Nasal cavity respiratory epithelium epithelial cell of viscerocranial mucosa (primary cell): ENCODE results near the gene NLGN2. TPM values are rescaled to one million over a fixed set of nuclear protein-coding genes. Genes with fewer than 3 reads are reported as not detected.

ENCODE experiments used
- total RNA-seq: library from RNA; depleted of rRNA; stranded (reverse); fragments of >200 nt; gene quantifications from 2 replicates; pipeline ENCODE4 v1.2.3, GENCODE V29; 2014

Gene NLGN2
- 1.4 and 6.1 TPM in 2 replicates for total RNA-seq

DNA sequence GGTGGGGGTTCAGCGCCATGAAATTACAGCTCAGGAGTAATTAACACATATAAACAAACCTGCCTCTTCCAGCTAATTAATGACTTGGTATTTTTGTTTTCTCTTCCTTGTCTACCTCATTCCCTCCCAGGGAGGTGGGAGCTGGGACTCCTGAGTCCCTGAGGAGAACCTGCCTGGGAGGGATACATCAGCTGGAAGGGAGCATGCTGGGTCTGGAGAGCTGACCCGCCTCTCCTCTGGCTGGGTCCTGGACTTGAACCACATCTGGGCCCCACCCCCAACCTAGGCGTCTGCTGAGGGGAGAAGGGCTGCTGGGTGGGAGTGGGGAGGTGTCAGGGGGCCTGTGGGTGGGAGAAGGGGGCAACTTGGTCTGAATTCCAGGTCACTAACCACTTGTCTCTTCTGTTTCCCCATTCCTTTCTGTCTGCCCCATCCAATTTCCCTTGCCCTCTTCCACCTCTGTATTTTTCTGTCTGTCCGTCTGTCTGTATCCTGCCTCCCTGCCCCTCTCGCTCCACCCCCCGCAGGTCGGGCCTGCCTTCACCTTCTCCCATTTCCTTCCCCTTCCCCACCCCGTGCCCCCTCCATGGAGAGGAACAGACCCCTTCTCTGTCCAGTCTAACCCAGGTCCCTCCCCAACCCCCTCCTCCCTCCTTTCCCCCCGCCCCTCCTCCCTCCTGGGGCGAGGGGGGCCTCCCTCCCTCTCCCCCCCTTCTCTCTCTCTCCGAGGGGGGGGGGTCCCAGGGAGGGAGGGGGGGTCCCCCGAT is at the start of gene NLGN2:
TSS of gene NLGN2 (plus strand) at position 361 of the 767 bp plus-strand sequence. CDS start 411 bp downstream, outside the sequence.

DNA sequence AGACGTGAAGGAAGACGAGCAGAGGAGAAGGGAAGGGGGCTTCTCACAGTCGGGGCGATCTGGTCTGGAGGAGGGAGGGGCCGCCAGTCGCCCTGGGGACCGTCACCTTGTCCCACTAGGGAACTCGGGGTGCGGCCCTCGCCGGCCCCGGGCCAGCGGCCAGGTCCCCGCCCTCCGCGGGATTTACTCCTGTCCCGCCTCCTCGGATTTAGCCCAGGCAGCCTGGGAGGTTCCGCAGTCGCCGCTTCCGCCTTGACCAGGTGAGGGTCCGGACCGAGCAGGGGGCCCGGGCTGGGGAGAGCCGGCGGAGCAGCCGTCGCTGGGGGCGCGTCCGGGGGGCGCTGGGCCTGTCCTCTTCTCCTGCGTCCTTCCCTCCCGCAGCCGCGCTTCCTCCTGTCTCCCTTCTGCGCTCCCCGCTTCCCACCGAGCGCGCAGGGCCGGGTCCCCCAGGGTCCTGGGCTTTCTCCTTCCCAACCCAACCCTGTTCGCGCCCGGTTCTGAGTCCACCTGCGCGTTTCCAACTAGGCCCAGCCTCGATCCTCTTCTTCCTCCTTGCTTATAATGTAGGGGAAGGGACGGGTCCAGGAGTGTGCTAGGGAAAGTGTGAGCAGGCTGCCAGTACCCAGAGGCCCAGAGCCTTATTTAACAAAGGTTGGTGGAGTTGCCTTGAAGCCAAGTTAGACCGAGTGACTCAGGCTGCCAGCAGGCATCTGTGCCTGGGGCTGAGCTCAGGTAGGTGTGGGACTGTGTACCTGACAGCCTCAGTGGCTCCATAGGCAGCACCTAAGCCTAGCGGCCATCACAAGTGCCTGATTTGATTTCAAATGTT is 26.6 kb upstream of the NLGN2 start, which contains the start of gene TNK1:
TSS of gene TNK1 (plus strand) at position 235 of the 829 bp plus-strand sequence. CDS start 1,838 bp downstream, outside the sequence.

DNA sequence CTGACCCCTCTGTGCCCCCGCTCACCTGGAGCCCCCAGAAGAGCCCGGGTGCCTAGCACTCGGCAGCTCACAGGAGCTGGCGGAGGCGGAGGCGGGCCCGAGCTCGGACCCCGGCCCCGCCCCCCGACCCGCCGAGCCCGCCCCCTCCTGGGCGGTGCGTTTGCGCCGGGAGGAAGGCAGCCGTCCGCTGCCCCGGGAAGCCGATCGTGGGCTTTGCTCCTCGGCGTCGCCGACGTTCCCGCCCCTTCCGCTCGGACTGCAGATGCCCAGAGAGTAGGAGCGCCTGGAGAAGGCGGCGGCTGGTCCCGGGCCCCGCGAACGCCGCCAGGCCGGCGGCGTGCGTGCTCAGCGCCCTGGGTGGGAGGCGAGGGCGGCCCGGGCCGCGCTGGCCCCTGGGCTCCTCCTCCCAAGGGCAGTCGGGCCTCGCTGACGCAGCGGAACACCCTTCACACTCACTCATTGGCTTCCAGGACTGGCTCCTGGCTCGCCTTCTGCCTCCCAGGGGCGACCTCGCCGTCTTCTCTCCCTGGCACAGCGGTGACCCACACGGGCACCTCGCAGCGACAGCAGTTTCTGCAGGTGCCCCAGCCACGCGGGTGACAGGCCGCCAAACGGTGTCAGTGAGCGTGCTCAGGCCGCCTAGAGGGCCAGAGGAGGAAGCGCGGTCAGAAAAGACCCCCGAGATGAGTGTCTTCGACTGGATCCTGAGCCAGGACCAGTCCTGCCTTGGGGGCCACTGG is 13.0 kb upstream of the NLGN2 start, which contains the start of gene PLSCR3:
TSS of gene PLSCR3 (minus strand) at position 74 of the 740 bp plus-strand sequence. CDS start 415 bp downstream, outside the sequence.

DNA sequence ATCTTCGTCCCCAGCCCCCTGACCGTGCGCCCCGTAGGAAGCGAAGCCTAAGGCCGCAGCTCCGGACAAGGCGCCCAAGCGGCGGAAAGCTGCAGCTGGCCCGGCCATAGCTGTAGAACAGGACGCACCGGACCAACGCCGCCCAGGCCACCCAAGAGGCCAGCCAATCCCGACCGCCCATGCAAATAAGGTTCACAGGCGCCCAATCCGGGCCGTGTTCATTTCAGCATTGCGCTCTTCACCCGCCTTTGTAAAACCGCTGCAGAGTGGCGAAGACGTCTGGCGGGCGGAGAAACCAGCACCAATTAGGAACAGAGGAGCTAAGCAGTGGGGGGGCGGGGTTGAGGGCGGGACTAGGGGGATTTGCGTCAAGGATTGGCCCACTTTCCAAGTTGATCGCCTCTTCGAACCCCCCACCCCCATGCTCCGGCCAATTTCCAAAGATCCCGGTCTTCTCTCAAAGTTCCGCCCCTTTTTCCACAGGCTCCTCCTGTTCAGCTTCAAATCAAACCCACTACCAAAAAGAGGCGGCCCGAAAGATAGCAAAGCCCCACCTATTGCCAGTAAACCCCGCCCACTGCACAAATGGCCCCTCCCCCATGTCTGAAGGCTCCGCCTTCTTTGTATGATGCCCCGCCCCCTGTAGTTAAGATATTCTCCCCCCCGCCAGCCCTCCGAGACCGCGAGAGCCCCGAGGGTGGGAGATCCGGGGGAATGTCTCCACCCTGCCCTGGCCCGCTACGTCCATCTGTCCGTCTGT is 3.5 kb upstream of the NLGN2 start, which contains the start of gene TMEM256:
TSS of gene TMEM256 (minus strand) at position 121 of the 760 bp plus-strand sequence. CDS start at position 108, 13 bp downstream.

DNA sequence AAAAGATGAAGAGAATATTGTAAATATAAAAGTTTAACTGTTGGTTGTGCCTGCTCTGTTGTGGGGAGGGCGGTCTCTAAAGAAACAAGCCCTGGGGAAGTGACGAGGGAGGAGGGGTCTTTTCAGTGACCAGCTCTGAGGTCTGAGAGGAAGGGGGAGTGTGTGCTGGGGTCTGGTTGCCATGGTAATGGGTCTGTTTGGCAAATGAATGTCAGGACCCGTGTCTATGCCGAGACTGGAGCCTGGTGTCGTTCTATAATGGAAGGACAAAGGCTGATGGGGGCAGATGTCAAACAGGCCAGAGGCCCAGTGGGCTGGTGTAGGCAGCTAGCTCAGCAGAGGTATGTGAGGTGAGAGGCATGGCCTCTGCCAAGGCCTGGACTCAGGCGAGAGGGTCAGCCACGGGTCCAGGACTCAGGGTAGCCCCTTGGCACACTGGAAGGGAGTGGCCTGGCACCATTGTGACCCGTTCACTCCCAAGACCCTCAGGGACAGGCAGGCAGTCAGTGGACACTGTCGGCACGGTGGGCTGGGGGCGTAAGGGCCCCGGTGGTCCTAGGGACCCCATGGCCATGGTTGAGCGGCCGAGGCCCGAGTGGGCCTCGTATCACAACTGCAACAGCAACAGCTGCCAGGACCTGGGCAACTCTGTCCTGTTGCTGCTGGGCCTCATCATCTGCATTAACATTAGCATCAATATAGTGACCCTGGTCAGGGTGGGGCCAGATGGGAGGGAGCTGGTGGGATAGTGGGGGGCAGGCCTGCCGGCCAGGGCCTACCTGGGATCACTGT is 12.4 kb downstream of the NLGN2 start, which contains the start of gene SPEM1:
TSS of gene SPEM1 (plus strand) at position 506 of the 792 bp plus-strand sequence. CDS start at position 567, 61 bp downstream.

DNA sequence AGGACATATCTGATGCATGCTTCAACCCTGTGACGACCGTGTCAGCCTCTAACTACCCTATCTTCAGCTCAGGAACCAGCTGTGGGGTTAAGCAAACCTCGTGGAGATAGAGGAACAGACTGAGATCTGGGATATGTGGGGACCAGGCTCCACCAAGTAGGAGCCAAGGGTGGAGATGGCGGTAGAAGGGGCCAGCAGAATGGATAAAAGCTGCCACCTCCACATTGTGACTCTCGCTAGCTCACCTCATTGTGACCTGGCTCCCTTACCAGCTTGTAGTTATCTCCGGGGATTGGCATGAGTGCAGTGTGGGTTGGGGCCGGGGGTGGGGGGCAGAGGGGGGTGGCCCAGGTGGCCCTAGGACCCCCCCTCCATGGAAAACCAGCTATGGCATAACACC is 17.7 kb downstream of the NLGN2 start, which contains the start of gene SPEM2:
TSS of gene SPEM2 (plus strand) at position 301 of the 400 bp plus-strand sequence. CDS start at position 374, 73 bp downstream.

DNA sequence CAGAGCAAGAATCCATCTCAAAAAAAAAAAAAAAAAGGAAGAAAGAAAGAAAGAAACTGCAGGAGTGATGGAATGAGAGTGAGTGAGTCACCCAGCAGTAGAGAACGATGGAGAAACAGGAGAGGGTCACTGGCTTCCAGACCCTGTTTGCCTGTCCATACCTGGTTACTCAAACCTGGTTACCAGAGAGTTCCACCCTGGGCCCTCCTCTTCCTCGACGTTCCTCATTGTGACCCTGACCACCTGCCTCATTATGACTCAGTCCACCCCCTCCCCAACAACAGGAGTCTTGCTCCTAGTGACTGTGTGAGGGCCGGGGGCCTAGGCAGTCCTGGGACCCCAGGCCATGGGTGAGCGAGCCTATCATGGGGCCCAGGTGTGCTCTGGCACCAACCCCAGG is 20.9 kb downstream of the NLGN2 start, which contains the start of gene SPEM3:
TSS of gene SPEM3 (plus strand) at position 301 of the 400 bp plus-strand sequence. CDS start at position 347, 46 bp downstream.

DNA sequence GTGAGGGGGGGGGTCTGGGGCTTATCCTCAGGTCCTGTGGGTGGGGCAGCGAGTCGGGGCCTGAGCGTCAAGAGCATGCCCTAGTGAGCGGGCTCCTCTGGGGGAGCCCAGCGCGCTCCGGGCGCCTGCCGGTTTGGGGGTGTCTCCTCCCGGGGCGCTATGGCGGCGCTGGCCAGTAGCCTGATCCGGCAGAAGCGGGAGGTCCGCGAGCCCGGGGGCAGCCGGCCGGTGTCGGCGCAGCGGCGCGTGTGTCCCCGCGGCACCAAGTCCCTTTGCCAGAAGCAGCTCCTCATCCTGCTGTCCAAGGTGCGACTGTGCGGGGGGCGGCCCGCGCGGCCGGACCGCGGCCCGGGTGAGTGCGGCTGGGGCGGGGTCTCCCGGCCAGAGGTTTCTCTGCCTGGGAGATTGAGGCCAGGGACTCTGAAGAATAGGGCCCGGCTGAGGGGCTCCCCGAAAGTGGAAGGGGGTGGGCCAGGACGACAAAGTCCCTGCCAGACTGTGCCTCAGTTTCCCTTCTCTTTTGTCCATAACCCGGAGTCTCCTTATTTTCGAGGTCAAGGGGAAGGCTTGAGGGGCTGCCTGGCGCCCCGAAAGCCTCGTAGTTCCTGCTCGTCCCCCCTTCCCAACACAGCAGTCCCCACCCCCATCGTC is 31.9 kb downstream of the NLGN2 start, which contains the start of gene FGF11:
TSS of gene FGF11 (plus strand) at position 51 of the 651 bp plus-strand sequence. CDS start at position 160, 109 bp downstream.

DNA sequence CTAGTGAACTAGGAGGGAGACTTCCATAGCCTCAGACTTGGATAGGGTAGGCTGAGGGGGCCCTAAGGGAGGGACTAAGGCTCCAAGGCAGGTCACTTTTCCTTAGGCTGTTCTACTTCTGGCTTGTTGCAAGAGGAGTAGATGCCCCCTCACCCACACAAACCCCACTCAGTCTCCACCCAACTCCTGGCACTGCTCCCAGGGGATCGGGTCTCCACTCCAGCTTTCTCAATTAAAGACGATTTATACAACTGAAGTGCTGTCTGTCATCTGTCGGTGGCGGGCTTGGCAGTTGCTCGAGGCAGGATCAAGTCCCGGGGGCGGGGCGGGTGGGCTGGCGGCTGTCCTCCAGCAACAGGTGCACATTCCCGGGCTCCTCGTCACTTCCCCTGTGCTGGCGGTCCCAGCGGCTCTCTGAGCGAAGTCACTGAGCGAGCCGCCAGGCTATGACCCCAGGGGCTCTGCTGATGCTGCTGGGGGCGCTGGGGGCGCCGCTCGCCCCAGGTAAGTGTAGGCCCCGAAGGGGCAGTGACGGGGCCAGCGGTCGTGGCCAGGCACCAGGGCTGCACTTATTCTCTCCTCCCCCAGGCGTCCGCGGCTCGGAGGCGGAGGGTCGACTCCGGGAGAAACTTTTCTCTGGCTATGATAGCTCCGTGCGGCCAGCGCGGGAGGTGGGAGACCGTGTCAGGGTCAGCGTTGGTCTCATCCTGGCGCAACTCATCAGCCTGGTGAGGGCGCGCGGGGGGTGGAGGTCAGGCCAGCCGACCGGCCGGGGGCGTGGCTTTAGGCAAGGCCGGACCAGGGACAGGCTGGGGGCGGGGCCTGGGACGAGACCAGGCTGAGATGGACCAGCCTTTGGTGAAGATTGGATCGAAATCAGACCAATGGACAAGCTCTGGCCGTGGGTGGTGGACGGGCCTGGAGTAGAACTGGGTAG is 37.3 kb downstream of the NLGN2 start, which contains the start of gene CHRNB1:
TSS of gene CHRNB1 (plus strand) at position 380 of the 937 bp plus-strand sequence. CDS start at position 447, 67 bp downstream.

Other genes starting within 250 kb of the NLGN2 start
- 0.07 TPM in 1 of 2 replicates, not detected in the other for gene ASGR1, start 228.5 kb upstream of the NLGN2 start, total RNA-seq
- 1.0 and 9.3 TPM in 2 replicates for gene DLG4, start 188.0 kb upstream of the NLGN2 start, total RNA-seq
- 172 and 221 TPM in 2 replicates for gene ACADVL, start 187.9 kb upstream of the NLGN2 start, total RNA-seq
- gene DVL2, start 173.3 kb upstream of the NLGN2 start, total RNA-seq = 62.4 and 66.6 TPM in 2 replicates
- gene PHF23, start 168.4 kb upstream of the NLGN2 start, total RNA-seq = 27.0 and 32.2 TPM in 2 replicates
- 57.8 and 81.4 TPM in 2 replicates for gene GABARAP, start 165.4 kb upstream of the NLGN2 start, total RNA-seq
- 26.3 and 49.0 TPM in 2 replicates for gene CTDNEP1, start 156.1 kb upstream of the NLGN2 start, total RNA-seq
- 11.0 and 16.7 TPM in 2 replicates for gene ELP5, start 155.6 kb upstream of the NLGN2 start, total RNA-seq
- gene CLDN7, start 145.4 kb upstream of the NLGN2 start, total RNA-seq = 453 and 573 TPM in 2 replicates
- under 0.01 and 0.14 TPM in 2 replicates for gene SLC2A4, start 126.1 kb upstream of the NLGN2 start, total RNA-seq
- 0.34 and 1.1 TPM in 2 replicates for gene YBX2, start 113.2 kb upstream of the NLGN2 start, total RNA-seq
- 435 and 611 TPM in 2 replicates for gene EIF5A, start 100.2 kb upstream of the NLGN2 start, total RNA-seq
- 29.4 and 30.4 TPM in 2 replicates for gene GPS2, start 92.5 kb upstream of the NLGN2 start, total RNA-seq
- gene NEURL4, start 78.5 kb upstream of the NLGN2 start, total RNA-seq = 15.7 and 22.5 TPM in 2 replicates
- 0.34 and 0.71 TPM in 2 replicates for gene ACAP1, start 71.3 kb upstream of the NLGN2 start, total RNA-seq
- gene KCTD11, start 55.7 kb upstream of the NLGN2 start, total RNA-seq = 7.2 and 21.0 TPM in 2 replicates
- gene TMEM95, start 52.7 kb upstream of the NLGN2 start, total RNA-seq = not detected in 2 replicates
- gene TNK1, start 26.8 kb upstream of the NLGN2 start, total RNA-seq = 5.8 and 10.6 TPM in 2 replicates
- gene PLSCR3, start 13.3 kb upstream of the NLGN2 start, total RNA-seq = 12.6 and 28.2 TPM in 2 replicates
- gene TMEM256, start 3.7 kb upstream of the NLGN2 start, total RNA-seq = 26.6 and 88.9 TPM in 2 replicates
- not detected in 2 replicates for gene SPEM1, start 12.5 kb downstream of the NLGN2 start, total RNA-seq
- not detected in 2 replicates for gene SPEM2, start 17.8 kb downstream of the NLGN2 start, total RNA-seq
- not detected in 2 replicates for gene SPEM3, start 21.0 kb downstream of the NLGN2 start, total RNA-seq
- gene TMEM102, start 27.6 kb downstream of the NLGN2 start, total RNA-seq = 10.3 and 10.7 TPM in 2 replicates
- gene FGF11, start 31.7 kb downstream of the NLGN2 start, total RNA-seq = 19.1 and 44.3 TPM in 2 replicates
- gene CHRNB1, start 37.2 kb downstream of the NLGN2 start, total RNA-seq = 7.6 and 14.7 TPM in 2 replicates
- 17.4 and 37.4 TPM in 2 replicates for gene ZBTB4, start 71.8 kb downstream of the NLGN2 start, total RNA-seq
- gene SLC35G6, start 73.6 kb downstream of the NLGN2 start, total RNA-seq = not detected in 2 replicates
- gene POLR2A, start 76.5 kb downstream of the NLGN2 start, total RNA-seq = 75.9 and 140 TPM in 2 replicates
- 0.34 and 2.5 TPM in 2 replicates for gene TNFSF12, start 141.2 kb downstream of the NLGN2 start, total RNA-seq
- 2.6 and 3.8 TPM in 2 replicates for gene TNFSF13, start 150.9 kb downstream of the NLGN2 start, total RNA-seq
- gene SENP3, start 154.1 kb downstream of the NLGN2 start, total RNA-seq = 76.8 and 126 TPM in 2 replicates
- gene CD68, start 171.8 kb downstream of the NLGN2 start, total RNA-seq = 8.3 and 13.7 TPM in 2 replicates
- 31.0 and 32.5 TPM in 2 replicates for gene MPDU1, start 176.0 kb downstream of the NLGN2 start, total RNA-seq
- gene SOX15, start 182.2 kb downstream of the NLGN2 start, total RNA-seq = 38.7 and 54.0 TPM in 2 replicates
- 39.1 and 51.3 TPM in 2 replicates for gene FXR2, start 207.1 kb downstream of the NLGN2 start, total RNA-seq
- 22.5 and 23.2 TPM in 2 replicates for gene SAT2, start 220.0 kb downstream of the NLGN2 start, total RNA-seq
- gene SHBG, start 222.3 kb downstream of the NLGN2 start, total RNA-seq = under 0.01 and 0.21 TPM in 2 replicates
- not detected in 2 replicates for gene ATP1B2, start 243.1 kb downstream of the NLGN2 start, total RNA-seq